Measurements from ENCODE around the gene EEF1E1.

The EEF1E1 gene

DNA sequence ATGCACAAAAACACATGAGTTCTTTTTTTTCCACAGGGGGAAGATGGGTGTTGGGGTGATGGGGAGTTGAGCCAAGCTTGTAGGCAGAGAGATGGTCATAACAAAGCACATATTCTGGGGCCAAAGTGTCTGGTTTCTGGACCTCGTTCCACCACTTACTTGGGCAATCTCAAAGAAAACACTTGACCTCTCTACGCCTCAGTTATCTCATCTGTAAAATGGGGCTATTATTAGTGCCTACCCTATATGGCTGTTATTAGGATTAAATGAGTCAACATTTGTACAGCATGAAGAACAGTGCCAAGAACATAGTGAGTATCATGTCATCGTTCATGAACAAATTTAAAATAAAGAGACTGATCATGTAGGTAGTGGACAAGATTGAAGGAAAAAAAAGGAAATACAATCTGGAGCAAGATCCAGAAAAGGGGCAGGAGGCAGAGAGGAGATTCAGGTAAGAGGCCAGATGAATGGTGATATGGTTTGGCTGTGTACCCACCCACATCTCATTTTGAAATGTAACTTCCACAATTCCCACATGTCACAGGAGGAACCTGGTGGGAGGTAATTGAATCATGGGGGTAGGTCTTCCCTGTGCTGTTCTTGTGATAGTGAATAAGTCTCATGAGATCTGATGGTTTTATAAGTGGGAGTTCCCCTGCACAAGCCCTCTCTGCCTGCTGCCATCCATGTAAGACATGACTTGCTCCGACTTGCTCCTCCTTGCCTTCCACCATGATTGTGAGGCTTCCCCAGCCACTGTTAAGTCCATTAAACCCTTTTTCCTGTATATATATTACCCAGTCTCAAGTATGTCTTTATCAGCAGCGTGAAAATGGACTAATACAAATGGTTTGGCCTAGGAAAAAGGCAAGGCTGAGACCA, 14.2 kb downstream of the EEF1E1 start:
- DNase-seq: no peak

DNA sequence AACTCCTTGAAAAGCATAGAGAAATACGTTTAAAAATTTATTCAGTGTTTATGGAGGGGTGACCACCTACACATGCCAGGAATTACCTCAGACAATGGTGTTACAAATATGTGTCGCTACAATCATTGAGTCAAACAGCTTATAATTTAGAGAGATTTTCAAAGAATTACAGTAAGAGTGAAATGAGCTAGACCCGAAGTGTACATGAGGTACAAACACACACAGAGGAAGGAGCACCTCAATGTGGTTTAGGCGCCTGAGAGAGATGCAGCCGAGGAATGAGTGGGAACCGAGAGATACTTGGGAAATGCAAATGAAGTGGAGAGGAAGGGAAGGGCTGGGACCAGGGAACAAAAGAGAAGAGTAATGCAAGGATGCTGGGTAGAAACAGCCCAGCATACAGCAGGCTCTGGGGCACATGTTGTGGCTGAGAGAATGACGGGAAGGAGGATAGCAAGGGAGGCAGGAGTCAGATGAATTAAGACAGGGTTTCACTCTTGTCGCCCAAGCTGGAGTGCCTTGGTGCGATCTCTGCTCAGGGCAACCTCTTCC, 15.5 kb downstream of the EEF1E1 start:
- no peak for DNase-seq

GRCh38 chr6:8085053-8085511, 17.3 kb downstream of the EEF1E1 start:
- DNase-seq: peak; percentile 91

GRCh38 chr6:8084586-8084985, 17.8 kb downstream of the EEF1E1 start:
- peak; percentile 61 for DNase-seq

- DNase-seq: peak; percentile 87
These were observed 19.1 kb downstream of the EEF1E1 start for GRCh38 chr6:8082954-8083858.

DNA sequence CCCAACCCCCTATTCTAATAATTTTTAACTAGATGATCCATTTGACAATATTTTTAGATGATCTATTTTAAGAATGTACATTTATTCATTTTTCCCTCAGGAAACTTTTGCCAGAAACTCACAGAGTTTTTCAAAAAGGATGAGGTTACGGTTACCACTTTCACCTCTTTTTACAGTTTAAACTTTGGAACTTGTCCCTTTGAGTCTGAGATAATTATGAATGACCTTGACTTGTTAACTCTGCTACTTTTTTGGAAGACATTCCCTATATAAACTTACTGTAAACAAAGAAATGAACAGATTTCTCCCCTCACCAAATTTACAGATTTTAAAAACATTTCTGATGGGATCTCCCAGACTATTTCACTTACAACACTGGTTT, 19.8 kb downstream of the EEF1E1 start:
- no peak for DNase-seq

DNA sequence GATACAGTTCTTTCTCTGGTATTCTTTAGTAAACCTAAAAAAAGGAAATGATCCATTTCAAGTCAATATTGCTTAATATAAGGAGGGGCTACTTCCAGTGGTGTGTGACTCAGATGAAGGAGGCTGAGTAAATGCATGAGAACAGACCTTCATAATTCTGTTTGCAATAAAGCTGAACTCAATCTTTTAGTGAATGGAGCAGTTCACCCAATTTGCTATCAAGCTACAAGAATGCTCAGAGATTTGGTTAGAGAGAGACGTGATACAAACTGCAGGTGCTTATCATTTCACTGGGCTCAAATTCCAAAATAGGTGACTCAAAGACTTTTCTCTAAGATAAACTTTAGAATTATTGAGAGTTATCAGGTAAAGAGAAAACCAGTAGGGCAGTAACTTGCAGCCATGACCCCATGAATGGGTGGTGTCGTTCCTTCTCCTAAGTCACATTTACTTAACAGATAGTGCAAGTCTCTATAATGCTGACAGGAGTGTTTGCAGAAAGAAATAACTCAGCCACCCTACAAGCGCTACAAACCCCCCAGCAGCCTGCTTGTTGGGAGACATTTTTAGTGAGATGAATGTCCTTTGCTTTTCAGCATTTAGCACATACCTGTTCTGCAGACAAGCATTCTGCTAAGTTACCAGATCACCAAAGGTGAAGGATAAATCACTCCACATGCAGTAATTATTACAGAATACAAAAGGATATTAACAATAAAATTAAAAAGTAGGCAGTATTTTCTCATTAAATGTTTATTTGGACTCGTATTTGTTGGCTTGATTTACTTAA, 21.8 kb downstream of the EEF1E1 start:
- DNase-seq: peak; percentile 72

GRCh38 chr6:8079126-8079525, 23.2 kb downstream of the EEF1E1 start:
- no peak for DNase-seq

- DNase-seq: no peak
These were observed 24.4 kb downstream of the EEF1E1 start for GRCh38 chr6:8077991-8078390.

DNA sequence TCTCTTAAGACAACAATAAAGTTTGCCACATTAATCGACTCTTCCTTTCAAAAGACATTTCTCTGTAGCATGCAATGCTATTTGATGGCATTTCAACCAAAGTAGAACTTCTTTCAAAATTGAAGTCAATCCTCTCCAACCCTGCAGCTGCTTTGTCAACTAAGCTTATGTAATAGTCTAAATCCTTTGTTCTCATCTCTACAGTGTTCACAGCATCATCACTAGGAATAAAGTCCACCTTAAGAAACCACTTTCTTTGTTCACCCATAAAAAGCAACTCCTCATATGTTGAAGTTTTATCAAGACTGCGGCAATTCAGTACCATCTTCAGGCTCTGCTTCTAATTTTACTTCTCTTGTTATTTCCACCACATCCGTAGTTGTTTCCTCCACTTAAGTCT, 26.6 kb downstream of the EEF1E1 start:
- no peak for DNase-seq

GRCh38 chr6:8075185-8075584, 27.2 kb downstream of the EEF1E1 start:
- DNase-seq: no peak

GRCh38 chr6:8074213-8074612, 28.1 kb downstream of the EEF1E1 start:
- DNase-seq: peak; percentile 25

DNA sequence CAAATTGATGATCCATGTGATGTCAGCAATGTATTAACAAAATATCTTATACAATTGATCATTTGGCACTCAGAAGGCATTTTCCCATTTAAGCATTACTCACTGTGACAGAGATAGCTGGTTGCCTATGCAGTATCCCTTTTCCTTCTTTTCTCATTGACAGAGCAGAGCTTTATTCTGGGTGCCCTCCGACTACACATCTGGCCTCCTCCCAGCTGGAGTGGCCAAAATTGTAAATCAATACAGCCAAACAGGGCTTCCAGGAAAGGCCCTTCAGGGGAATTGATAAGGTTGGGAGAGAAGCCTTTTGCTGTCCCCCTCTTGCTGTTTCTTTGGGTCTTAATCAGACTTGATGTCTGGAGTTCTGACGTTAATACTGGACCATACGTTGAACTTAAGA, 28.6 kb downstream of the EEF1E1 start:
- no peak for DNase-seq

- no peak for DNase-seq
These were observed 31.6 kb downstream of the EEF1E1 start for GRCh38 chr6:8070718-8071117.

DNA sequence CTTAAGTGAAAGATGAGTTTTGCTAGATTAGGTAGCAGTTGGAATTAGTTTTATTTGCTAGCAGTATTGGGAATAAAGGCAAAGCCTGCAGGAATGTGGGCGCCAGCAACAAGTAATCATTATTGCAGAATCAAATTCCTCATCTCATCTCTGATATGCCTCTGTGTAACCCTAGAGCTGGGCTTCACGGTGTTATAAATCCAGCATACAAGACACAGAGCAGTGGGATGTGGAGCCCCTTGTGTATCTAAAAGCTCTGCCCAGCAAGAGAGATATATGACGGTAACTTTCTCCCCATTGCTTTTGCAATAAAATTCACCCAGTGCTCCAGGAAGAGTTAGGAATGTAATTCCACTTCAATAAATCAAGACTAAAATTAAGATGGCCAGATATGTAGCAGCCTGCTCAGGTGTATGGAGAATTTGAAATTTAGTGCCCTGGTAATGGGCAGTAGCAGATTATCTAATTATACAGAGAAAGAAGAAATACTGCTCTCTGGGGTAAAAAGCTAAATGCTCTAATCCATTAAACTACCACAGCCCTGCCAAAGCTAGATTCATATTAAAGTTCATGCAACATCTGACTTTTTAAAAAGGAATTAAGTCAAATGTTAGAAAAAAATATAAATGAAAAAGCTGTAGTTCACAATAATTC, 32.6 kb downstream of the EEF1E1 start:
- DNase-seq: no peak

DNA sequence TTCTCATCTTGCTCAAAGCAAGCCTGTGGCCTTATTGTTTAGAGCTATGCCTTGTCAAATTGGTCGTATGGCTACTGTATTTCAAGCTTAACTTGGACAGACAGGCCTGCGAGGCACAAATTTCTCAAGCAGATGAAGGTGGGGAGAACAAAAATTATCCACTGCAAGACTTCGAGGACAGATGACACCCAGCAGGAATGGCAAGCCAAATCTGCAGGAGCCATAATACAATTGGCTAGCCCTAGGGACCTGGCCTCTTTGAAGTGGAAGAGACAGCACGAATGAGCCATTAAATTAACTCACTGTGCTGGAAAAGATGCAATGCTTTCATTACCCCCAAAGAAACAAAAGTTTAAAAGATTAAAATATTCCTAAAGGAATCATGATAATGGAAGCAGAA, 33.2 kb downstream of the EEF1E1 start:
- no peak for DNase-seq

GRCh38 chr6:8066108-8066507, 36.2 kb downstream of the EEF1E1 start:
- no peak for DNase-seq

GRCh38 chr6:8065519-8065911, 36.8 kb downstream of the EEF1E1 start:
- no peak for DNase-seq

GRCh38 chr6:8064638-8065518, 37.5 kb downstream of the EEF1E1 start:
- no peak for DNase-seq

DNA sequence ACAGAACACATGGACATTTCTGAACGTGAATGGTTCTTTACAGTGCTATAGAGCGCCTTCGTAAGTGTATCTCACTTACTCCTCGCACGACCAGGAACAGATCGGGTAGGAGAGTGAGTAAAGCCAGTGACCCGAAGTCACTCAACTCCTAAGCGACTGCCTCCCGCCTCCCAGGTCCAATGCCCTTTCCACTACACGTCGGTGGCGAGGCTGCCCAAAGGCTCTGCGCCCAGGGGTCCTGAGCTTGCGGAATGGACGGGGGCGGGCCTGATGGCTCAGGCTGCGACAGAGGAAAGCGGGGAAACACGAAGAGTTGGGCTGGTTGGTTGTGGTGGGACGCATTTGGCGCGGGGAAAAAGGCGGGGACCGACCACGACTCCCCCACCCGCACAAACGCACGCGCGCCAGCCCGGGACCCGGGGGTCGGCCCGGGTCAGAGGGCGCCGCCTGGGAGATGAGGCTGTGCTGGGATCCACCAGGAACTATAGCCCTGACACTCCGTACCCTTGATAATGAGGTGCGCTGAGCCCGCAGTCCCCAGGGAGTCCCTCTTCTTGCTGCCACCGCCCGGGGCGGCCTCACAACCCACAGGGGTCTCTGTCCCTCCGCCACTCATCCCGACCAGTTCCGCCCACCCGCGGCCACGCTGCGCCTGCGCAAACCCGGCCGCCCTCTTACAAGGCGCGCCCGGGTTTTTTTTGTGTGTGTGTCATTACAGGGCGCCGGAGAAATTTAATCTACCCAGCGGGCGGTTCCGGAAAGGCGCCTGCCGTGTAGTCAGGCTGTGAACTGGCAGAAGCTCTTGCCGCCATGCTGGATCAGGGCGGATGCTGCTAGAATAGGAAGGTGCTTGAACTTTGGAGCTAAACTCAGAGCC, 38.3 kb downstream of the EEF1E1 start, which contains the start of gene BLOC1S5:
Gene BLOC1S5 (minus strand): TSS at position 629 of the 877 bp plus-strand sequence. CDS start 13 bp downstream, at position 616.
- DNase-seq: peak; percentile 97

Data from fibroblast of skin of right quadriceps (primary cell).